Measurements from ENCODE around the gene RPL28.

DNA sequence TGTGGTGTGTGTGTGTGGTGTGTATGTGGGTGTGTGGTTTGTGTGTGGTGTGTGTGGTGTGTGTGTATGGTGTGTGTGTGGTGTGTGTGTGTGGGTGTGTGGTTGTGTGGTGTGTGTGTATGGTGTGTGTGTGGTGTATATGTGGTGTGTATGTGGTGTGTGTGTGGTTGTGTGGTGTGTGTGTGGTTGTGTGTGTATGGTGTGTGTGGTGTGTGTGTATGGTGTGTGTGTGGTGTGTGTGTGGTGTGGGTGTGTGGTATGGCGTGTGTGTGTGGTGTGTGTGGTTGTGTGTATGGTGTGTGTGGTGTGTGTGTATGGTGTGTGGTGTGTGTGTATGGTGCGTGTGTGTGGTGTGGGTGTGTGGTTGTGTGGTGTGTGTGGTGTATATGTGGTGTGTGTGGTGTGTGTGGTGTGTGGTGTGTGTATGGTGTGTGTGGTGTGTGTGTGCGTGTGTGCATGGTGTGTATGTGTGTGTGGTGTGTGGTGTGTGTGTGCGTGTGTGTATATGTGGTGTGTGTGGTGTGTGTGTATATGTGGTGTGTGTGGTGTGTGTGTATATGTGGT, 48.7 kb downstream of the RPL28 start:
- TF ChIP-seq EZH2phosphoT487 (IDR thresholded peaks at IDR 0.05; ENCODE audit: insufficient read depth, low read depth) (no peak), EZH2 (IDR thresholded peaks at IDR 0.05; ENCODE audit: insufficient read depth, poor library complexity, severe bottlenecking) (no peak)
